SK-N-SH treated with all-trans-retinoic acid at 6 μM for 48 hours (cell line): ENCODE measurements around the gene CXorf65.

Experiments
- ATAC-seq: fragments of 200-7000 bp; cut with Tn5 transposase; 3 replicates; pipeline ENCODE4 v1.9.1; 2020; ENCODE audit warnings: mild to moderate bottlenecking, moderate library complexity
- ARNTL ChIP-seq: fragments of 450-650 bp; formaldehyde crosslinking; IDR thresholded peaks from 2 replicates; pipeline ENCODE4 v1.5.0; 2020; ENCODE audit warnings: low read depth, mild to moderate bottlenecking, moderate library complexity, borderline replicate concordance
- BACH2 ChIP-seq: fragments of 250-450 bp; sonication (Bioruptor Pico); IDR thresholded peaks from 2 replicates; pipeline ENCODE4 v1.9.0; 2021; ENCODE audit warnings: mild to moderate bottlenecking, borderline replicate concordance
- CSDC2 ChIP-seq: fragments of 250-450 bp; sonication (Bioruptor Pico); IDR thresholded peaks from 2 replicates; pipeline ENCODE4 v1.5.0; 2020; ENCODE audit warnings: mild to moderate bottlenecking, moderate library complexity
- GLIS3 ChIP-seq: fragments of 250-450 bp; sonication (Bioruptor Pico); IDR thresholded peaks from 2 replicates; pipeline ENCODE4 v1.5.0; 2020; ENCODE audit warnings: mild to moderate bottlenecking, moderate library complexity
- ISL1 ChIP-seq: fragments of 250-450 bp; sonication (Bioruptor Pico); IDR thresholded peaks from 2 replicates; pipeline ENCODE4 v2.1.2; 2022; ENCODE audit warnings: mild to moderate bottlenecking, moderate library complexity
- OSR1 ChIP-seq: fragments of 250-450 bp; sonication (Bioruptor Pico); IDR thresholded peaks from 2 replicates; pipeline ENCODE4 v1.8.0; 2022; ENCODE audit warnings: moderate library complexity, mild to moderate bottlenecking, inconsistent platforms
- RARB ChIP-seq: fragments of 250-450 bp; sonication (Bioruptor Pico); IDR thresholded peaks from 2 replicates; pipeline ENCODE4 v1.8.0; 2021; ENCODE audit warnings: mild to moderate bottlenecking, moderate library complexity
- SNAI2 ChIP-seq: fragments of 250-450 bp; sonication (Bioruptor Pico); IDR thresholded peaks from 2 replicates; pipeline ENCODE4 v1.5.0; 2020; ENCODE audit warnings: mild to moderate bottlenecking, moderate library complexity
- TCF4 ChIP-seq: fragments of 250-450 bp; sonication (Bioruptor Pico); IDR thresholded peaks from 2 replicates; pipeline ENCODE4 v1.8.0; 2021; ENCODE audit warnings: mild to moderate bottlenecking, moderate library complexity, borderline replicate concordance
- TOX ChIP-seq: fragments of 250-450 bp; sonication (Bioruptor Pico); IDR thresholded peaks from 2 replicates; pipeline ENCODE4 v1.8.0; 2021; ENCODE audit warnings: mild to moderate bottlenecking, moderate library complexity, borderline replicate concordance
- ZC3H10 ChIP-seq: fragments of 250-450 bp; sonication (Bioruptor Pico); IDR thresholded peaks from 2 replicates; pipeline ENCODE4 v1.5.1; 2021; ENCODE audit warnings: mild to moderate bottlenecking, moderate library complexity
- ZFP30 ChIP-seq: fragments of 450-650 bp; formaldehyde crosslinking; IDR thresholded peaks from 2 replicates; pipeline ENCODE4 v1.5.0; 2022; ENCODE audit warnings: mild to moderate bottlenecking, moderate library complexity
- TF ChIP-seq, protein P1 (sequence below): fragments of 250-450 bp; sonication (Bioruptor Pico); IDR thresholded peaks from 2 replicates; pipeline ENCODE4 v1.5.1; 2020; ENCODE audit warnings: low read depth, mild to moderate bottlenecking, moderate library complexity
- TF ChIP-seq, protein P2 (sequence below): fragments of 250-450 bp; sonication (Bioruptor Pico); IDR thresholded peaks from 2 replicates; pipeline ENCODE4 v1.5.1; 2021; ENCODE audit warnings: mild to moderate bottlenecking, moderate library complexity
- TF ChIP-seq, protein P3 (sequence below): fragments of 250-450 bp; sonication (Bioruptor Pico); IDR thresholded peaks from 2 replicates; pipeline ENCODE4 v1.8.0; 2021; ENCODE audit warnings: low read depth, mild to moderate bottlenecking, moderate library complexity, borderline replicate concordance
- TF ChIP-seq, protein P4 (sequence below): fragments of 250-450 bp; sonication (Bioruptor Pico); IDR thresholded peaks from 2 replicates; pipeline ENCODE4 v1.5.0; 2020; ENCODE audit warnings: mild to moderate bottlenecking, moderate library complexity
- TF ChIP-seq, protein P5 (sequence below): fragments of 250-450 bp; sonication (Bioruptor Pico); IDR thresholded peaks from 2 replicates; pipeline ENCODE4 v1.8.0; 2020; ENCODE audit warnings: mild to moderate bottlenecking, moderate library complexity, borderline replicate concordance

Gene CXorf65

DNA sequence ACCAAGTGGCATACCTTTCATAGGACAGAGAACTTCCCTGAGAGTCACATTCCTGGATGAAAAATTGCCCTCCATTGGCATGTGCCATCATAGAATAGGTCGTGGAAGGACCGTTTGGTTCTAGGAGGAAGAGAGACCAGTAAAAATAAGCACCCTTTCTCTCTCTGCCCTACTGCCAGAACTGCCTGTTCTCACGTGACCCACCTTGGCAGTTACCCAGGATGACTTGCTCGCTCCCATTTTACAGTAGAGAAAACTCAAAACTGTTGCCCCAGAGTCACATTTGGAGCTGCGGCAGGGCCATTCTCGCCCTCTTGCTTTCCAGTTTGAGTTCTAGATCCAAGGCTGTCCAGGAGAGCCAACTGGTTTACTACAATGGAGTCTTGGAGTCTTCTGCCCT, 37.0 kb upstream of the CXorf65 start:
- TF ChIP-seq, protein P1, sequence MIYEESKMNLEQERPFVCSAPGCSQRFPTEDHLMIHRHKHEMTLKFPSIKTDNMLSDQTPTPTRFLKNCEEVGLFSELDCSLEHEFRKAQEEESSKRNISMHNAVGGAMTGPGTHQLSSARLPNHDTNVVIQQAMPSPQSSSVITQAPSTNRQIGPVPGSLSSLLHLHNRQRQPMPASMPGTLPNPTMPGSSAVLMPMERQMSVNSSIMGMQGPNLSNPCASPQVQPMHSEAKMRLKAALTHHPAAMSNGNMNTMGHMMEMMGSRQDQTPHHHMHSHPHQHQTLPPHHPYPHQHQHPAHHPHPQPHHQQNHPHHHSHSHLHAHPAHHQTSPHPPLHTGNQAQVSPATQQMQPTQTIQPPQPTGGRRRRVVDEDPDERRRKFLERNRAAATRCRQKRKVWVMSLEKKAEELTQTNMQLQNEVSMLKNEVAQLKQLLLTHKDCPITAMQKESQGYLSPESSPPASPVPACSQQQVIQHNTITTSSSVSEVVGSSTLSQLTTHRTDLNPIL (CRISPR knock-in tag): no peak
- TF ChIP-seq BACH2 (no peak), ISL1 (no peak), TOX (CRISPR knock-in tag) (no peak), ZC3H10 (CRISPR knock-in tag) (no peak), ARNTL (CRISPR knock-in tag) (no peak), ZFP30 (CRISPR knock-in tag) (no peak), OSR1 (no peak), SNAI2 (CRISPR knock-in tag) (no peak), CSDC2 (CRISPR knock-in tag) (no peak)
- TF ChIP-seq, protein P2, sequence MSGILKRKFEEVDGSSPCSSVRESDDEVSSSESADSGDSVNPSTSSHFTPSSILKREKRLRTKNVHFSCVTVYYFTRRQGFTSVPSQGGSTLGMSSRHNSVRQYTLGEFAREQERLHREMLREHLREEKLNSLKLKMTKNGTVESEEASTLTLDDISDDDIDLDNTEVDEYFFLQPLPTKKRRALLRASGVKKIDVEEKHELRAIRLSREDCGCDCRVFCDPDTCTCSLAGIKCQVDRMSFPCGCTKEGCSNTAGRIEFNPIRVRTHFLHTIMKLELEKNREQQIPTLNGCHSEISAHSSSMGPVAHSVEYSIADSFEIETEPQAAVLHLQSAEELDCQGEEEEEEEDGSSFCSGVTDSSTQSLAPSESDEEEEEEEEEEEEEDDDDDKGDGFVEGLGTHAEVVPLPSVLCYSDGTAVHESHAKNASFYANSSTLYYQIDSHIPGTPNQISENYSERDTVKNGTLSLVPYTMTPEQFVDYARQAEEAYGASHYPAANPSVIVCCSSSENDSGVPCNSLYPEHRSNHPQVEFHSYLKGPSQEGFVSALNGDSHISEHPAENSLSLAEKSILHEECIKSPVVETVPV: no peak
- TF ChIP-seq, protein P3, sequence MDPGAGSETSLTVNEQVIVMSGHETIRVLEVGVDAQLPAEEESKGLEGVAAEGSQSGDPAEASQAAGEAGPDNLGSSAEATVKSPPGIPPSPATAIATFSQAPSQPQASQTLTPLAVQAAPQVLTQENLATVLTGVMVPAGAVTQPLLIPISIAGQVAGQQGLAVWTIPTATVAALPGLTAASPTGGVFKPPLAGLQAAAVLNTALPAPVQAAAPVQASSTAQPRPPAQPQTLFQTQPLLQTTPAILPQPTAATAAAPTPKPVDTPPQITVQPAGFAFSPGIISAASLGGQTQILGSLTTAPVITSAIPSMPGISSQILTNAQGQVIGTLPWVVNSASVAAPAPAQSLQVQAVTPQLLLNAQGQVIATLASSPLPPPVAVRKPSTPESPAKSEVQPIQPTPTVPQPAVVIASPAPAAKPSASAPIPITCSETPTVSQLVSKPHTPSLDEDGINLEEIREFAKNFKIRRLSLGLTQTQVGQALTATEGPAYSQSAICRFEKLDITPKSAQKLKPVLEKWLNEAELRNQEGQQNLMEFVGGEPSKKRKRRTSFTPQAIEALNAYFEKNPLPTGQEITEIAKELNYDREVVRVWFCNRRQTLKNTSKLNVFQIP (CRISPR knock-in tag): no peak
- TF ChIP-seq, all 23 proteins: peak for 0

DNA sequence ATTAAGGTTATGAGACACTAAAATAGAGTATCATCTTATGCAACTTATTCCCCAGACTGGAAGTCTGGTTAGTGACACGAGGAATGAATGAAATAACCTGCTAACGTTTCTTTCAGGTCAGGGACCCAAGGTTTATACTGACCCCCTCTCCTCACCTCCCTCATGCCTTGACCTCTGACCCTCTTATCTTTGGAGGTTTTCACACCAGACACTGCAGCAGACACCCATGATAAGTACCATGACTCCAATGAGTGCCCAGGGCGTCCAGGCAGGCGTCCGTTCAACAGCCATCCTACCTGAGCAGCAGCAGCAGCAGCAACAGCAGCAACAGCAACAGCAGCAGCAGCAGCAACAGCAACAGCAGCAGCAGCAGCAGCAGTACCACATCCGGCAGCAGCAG, 33.9 kb upstream of the CXorf65 start:
- no peak for TF ChIP-seq GLIS3 (CRISPR knock-in tag)
- TF ChIP-seq, protein P2: no peak
- no peak for TF ChIP-seq OSR1
- TF ChIP-seq ISL1: no peak
- TF ChIP-seq TCF4 (CRISPR knock-in tag): no peak
- TF ChIP-seq, protein P4, sequence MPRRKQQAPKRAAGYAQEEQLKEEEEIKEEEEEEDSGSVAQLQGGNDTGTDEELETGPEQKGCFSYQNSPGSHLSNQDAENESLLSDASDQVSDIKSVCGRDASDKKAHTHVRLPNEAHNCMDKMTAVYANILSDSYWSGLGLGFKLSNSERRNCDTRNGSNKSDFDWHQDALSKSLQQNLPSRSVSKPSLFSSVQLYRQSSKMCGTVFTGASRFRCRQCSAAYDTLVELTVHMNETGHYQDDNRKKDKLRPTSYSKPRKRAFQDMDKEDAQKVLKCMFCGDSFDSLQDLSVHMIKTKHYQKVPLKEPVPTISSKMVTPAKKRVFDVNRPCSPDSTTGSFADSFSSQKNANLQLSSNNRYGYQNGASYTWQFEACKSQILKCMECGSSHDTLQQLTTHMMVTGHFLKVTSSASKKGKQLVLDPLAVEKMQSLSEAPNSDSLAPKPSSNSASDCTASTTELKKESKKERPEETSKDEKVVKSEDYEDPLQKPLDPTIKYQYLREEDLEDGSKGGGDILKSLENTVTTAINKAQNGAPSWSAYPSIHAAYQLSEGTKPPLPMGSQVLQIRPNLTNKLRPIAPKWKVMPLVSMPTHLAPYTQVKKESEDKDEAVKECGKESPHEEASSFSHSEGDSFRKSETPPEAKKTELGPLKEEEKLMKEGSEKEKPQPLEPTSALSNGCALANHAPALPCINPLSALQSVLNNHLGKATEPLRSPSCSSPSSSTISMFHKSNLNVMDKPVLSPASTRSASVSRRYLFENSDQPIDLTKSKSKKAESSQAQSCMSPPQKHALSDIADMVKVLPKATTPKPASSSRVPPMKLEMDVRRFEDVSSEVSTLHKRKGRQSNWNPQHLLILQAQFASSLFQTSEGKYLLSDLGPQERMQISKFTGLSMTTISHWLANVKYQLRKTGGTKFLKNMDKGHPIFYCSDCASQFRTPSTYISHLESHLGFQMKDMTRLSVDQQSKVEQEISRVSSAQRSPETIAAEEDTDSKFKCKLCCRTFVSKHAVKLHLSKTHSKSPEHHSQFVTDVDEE: no peak
- TF ChIP-seq, protein P3 (CRISPR knock-in tag): no peak
- TF ChIP-seq, protein P1 (CRISPR knock-in tag): no peak
- TF ChIP-seq RARB: no peak
- no peak for TF ChIP-seq ARNTL (CRISPR knock-in tag)
- TF ChIP-seq, protein P5, sequence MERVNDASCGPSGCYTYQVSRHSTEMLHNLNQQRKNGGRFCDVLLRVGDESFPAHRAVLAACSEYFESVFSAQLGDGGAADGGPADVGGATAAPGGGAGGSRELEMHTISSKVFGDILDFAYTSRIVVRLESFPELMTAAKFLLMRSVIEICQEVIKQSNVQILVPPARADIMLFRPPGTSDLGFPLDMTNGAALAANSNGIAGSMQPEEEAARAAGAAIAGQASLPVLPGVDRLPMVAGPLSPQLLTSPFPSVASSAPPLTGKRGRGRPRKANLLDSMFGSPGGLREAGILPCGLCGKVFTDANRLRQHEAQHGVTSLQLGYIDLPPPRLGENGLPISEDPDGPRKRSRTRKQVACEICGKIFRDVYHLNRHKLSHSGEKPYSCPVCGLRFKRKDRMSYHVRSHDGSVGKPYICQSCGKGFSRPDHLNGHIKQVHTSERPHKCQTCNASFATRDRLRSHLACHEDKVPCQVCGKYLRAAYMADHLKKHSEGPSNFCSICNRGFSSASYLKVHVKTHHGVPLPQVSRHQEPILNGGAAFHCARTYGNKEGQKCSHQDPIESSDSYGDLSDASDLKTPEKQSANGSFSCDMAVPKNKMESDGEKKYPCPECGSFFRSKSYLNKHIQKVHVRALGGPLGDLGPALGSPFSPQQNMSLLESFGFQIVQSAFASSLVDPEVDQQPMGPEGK (CRISPR knock-in tag): no peak
- TF ChIP-seq TOX (CRISPR knock-in tag): no peak
- no peak for TF ChIP-seq ZC3H10 (CRISPR knock-in tag)
- no peak for ATAC-seq

More for the DNA sequence above, 37.0 kb upstream of the CXorf65 start:
- ATAC-seq: no peak
